PFSK-1 (cell line): ENCODE measurements around the gene IQSEC2.

Experiments used
- POLR2AphosphoS5 ChIP-seq: IDR thresholded peaks from 2 replicates; pipeline ENCODE4 v1.6.1; 2012; ENCODE audit warnings: low read depth, mild to moderate bottlenecking, control low read depth, low read length, moderate library complexity
- TAF1 ChIP-seq: IDR thresholded peaks from 2 replicates; pipeline ENCODE4 v1.6.1; 2012; ENCODE audit warnings: low read length, control low read depth, borderline replicate concordance; ENCODE audit not compliant: insufficient read depth

DNA sequence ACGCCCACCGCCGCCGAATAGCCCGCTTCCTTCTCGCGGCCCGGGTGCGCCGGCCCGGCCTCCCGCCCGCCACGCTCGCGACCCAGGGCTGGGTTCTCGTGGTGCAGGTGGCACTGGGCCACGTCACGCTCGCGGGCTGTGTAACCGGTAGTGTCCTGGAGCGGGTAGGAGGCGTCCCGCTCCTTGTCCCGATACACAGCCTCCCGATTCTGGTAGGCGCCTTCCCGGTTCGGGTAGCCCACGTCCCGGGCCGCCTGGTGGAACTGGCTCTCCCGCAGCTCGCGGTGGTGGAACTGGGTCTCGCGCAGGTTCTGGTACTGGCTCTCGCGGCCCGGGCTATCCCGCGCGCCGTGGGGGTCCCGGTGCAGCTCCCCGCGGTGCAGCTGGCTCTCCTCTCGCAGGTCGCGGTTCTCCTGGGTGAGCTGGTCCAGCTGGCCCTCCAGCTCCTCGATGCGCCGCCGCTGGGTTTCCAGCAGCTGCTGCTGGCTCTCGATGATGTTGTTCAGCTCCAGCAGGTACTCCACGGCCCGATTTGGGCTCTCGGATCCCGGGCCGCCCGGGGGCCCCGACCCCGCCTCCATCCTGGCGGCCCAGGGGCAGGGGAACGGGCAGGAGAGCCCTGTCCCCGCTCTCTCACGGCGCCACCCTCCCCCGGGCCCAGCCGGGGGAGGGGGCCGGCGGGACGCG lies 39.3 kb upstream of the IQSEC2 start:
- no peak for TF ChIP-seq TAF1
- TF ChIP-seq POLR2AphosphoS5 = no peak
